Measurements from ENCODE around the gene PC. TPM values are rescaled to one million over a fixed set of nuclear protein-coding genes. Genes with fewer than 3 reads are reported as not detected.
A peak's percentile ranks its signal among the peaks of the same experiment; 100 is the strongest.

The PC gene
- polyA plus RNA-seq, 1 donor (not counting 4 experiments of a cell fraction or from before 2014, with no cell fraction given) = 13.3 TPM

- Histone ChIP-seq H3K9me3 (ENCODE audit: control insufficient read depth, low read depth, low read length) (no peaks in the 10 kb centered on the region), H3K79me2 (ENCODE audit: control insufficient read depth, insufficient read depth, low read length) (peaks cover 7% of the 10 kb centered on the region), H3K4me1 (ENCODE audit: control insufficient read depth, extremely low read depth, insufficient read depth, low read length) (peaks cover 20% of the 10 kb centered on the region), H3K4me2 (ENCODE audit: control insufficient read depth, extremely low read depth, insufficient read depth, low read depth, low read length) (no peak overlapping the region), H3K9me1 (ENCODE audit: control insufficient read depth, extremely low read depth, insufficient read depth, low read length) (no peaks in the 10 kb centered on the region), H2AFZ (ENCODE audit: control insufficient read depth, low read length) (no peak overlapping the region), H3K27me3 (ENCODE audit: control insufficient read depth, extremely low read depth, insufficient read depth, low read length) (no peaks in the 10 kb centered on the region), H3K27ac (ENCODE audit: control insufficient read depth, insufficient read depth, low read length) (no peak overlapping the region), H3K9ac (ENCODE audit: control insufficient read depth, extremely low read depth, insufficient read depth, low read length) (no peak overlapping the region), H3K36me3 (ENCODE audit: control insufficient read depth in 2 of 2, extremely low read depth in 1 of 2, insufficient read depth in 2 of 2, low read length in 2 of 2) (no peaks in the 10 kb centered on the region), H3K4me3 (ENCODE audit: control insufficient read depth in 2 of 3, extremely low read depth in 1 of 3, insufficient read depth in 2 of 3, low read depth in 1 of 3, low read length in 3 of 3) (no peak overlapping the region), H4K20me1 (ENCODE audit: control insufficient read depth, extremely low read depth, insufficient read depth, low read length) (no peaks in the 10 kb centered on the region)
- TF ChIP-seq CTCF (optimal IDR thresholded peaks at IDR 0.05 in 1 of 3, IDR thresholded peaks at IDR 0.05 in 1 of 3, conservative IDR thresholded peaks at IDR 0.05 in 1 of 3; ENCODE audit: extremely low read depth in 1 of 3, insufficient read depth in 2 of 3, low read length in 3 of 3) (no peak), EZH2 (IDR thresholded peaks at IDR 0.05; ENCODE audit: low read length) (no peak)
- no peak for FAIRE-seq
- dilution Hi-C loops (cut with MboI; ENCODE audit: extremely low pct_ligation_motif_present, low sequenced_read_pairs) = no loop called here
- DNase-seq (ENCODE audit: low read depth, low spot score) = no peak
Observed at GRCh38 chr11:66894141-66894540, 64.0 kb downstream of the PC start.

- peak overlapping the region in 1 of 3 experiments; percentile 16 for H3K4me3 ChIP-seq (ENCODE audit: control insufficient read depth in 2 of 3, extremely low read depth in 1 of 3, insufficient read depth in 2 of 3, low read depth in 1 of 3, low read length in 3 of 3)
- H4K20me1 ChIP-seq (ENCODE audit: control insufficient read depth, extremely low read depth, insufficient read depth, low read length) = no peaks in the 10 kb centered on the region
- H3K36me3 ChIP-seq (ENCODE audit: control insufficient read depth in 2 of 2, extremely low read depth in 1 of 2, insufficient read depth in 2 of 2, low read length in 2 of 2) = peaks cover 3 to 6% of the 10 kb centered on the region in 2 experiments
- no peak overlapping the region for H3K27ac ChIP-seq (ENCODE audit: control insufficient read depth, insufficient read depth, low read length)
- H3K9me1 ChIP-seq (ENCODE audit: control insufficient read depth, extremely low read depth, insufficient read depth, low read length) = no peaks in the 10 kb centered on the region
- no peak overlapping the region for H3K4me2 ChIP-seq (ENCODE audit: control insufficient read depth, extremely low read depth, insufficient read depth, low read depth, low read length)
- H3K27me3 ChIP-seq (ENCODE audit: control insufficient read depth, extremely low read depth, insufficient read depth, low read length) = no peaks in the 10 kb centered on the region
- peaks cover 20% of the 10 kb centered on the region for H3K4me1 ChIP-seq (ENCODE audit: control insufficient read depth, extremely low read depth, insufficient read depth, low read length)
- dilution Hi-C loops (cut with MboI; ENCODE audit: extremely low pct_ligation_motif_present, low sequenced_read_pairs) = no loop called here
- TF ChIP-seq EZH2 (IDR thresholded peaks at IDR 0.05; ENCODE audit: low read length) = no peak
- no peak for TF ChIP-seq CTCF (optimal IDR thresholded peaks at IDR 0.05 in 1 of 3, IDR thresholded peaks at IDR 0.05 in 1 of 3, conservative IDR thresholded peaks at IDR 0.05 in 1 of 3; ENCODE audit: extremely low read depth in 1 of 3, insufficient read depth in 2 of 3, low read length in 3 of 3)
- H3K9me3 ChIP-seq (ENCODE audit: control insufficient read depth, low read depth, low read length) = no peaks in the 10 kb centered on the region
- no peak for DNase-seq (ENCODE audit: low read depth, low spot score)
- FAIRE-seq = no peak
- no peak overlapping the region for H2AFZ ChIP-seq (ENCODE audit: control insufficient read depth, low read length)
- no peak overlapping the region for H3K9ac ChIP-seq (ENCODE audit: control insufficient read depth, extremely low read depth, insufficient read depth, low read length)
- H3K79me2 ChIP-seq (ENCODE audit: control insufficient read depth, insufficient read depth, low read length) = peaks cover 7% of the 10 kb centered on the region
Observed at GRCh38 chr11:66892911-66893310, 65.3 kb downstream of the PC start.
